PFSK-1 (cell line): Measurements from ENCODE around the gene TMPRSS11A.

Source experiments
- FOXP2 ChIP-seq: optimal IDR thresholded peaks from 2 replicates; pipeline ENCODE3; 2011; ENCODE audit warnings: borderline replicate concordance, control low read depth, inconsistent platforms; ENCODE audit not compliant: insufficient read depth; ENCODE audit errors: extremely low read length, extremely low read depth
- POLR2AphosphoS5 ChIP-seq: IDR thresholded peaks from 2 replicates; pipeline ENCODE4 v1.6.1; 2012; ENCODE audit warnings: low read depth, mild to moderate bottlenecking, control low read depth, low read length, moderate library complexity
- TAF1 ChIP-seq: IDR thresholded peaks from 2 replicates; pipeline ENCODE4 v1.6.1; 2012; ENCODE audit warnings: low read length, control low read depth, borderline replicate concordance; ENCODE audit not compliant: insufficient read depth
- TF ChIP-seq, protein P1 (sequence below), 2 experiments: IDR thresholded peaks; 2 replicates each; pipeline versions ENCODE4 v1.6.1 to v1.8.0; 2011 to 2012; ENCODE audit warnings: low read depth in 2 of 2, low read length in 2 of 2, control low read depth in 1 of 2, inconsistent platforms in 1 of 2, mild to moderate bottlenecking in 1 of 2, moderate library complexity in 1 of 2; ENCODE audit not compliant: insufficient read depth in 1 of 2

DNA sequence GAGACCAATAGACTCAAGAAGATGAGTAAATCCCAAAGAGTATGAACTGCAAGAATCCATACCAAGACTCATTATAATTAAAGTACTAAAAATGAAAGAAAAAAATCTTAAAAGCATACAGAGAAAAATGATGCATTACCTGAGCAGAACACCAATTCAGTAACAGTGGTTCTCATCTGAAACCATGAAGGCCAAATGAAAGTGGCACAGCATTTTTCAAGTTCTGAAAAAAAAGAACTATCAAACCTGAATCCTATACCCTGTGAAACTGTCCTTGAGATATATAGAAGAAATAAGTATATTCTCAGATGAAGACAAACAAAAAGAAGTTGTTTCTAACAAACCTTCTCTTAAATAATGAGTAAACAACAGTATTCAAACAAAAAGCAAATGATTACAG lies 39.6 kb upstream of the TMPRSS11A start:
- TF ChIP-seq FOXP2 (no peak), POLR2AphosphoS5 (no peak), TAF1 (no peak)
- TF ChIP-seq, protein P1, sequence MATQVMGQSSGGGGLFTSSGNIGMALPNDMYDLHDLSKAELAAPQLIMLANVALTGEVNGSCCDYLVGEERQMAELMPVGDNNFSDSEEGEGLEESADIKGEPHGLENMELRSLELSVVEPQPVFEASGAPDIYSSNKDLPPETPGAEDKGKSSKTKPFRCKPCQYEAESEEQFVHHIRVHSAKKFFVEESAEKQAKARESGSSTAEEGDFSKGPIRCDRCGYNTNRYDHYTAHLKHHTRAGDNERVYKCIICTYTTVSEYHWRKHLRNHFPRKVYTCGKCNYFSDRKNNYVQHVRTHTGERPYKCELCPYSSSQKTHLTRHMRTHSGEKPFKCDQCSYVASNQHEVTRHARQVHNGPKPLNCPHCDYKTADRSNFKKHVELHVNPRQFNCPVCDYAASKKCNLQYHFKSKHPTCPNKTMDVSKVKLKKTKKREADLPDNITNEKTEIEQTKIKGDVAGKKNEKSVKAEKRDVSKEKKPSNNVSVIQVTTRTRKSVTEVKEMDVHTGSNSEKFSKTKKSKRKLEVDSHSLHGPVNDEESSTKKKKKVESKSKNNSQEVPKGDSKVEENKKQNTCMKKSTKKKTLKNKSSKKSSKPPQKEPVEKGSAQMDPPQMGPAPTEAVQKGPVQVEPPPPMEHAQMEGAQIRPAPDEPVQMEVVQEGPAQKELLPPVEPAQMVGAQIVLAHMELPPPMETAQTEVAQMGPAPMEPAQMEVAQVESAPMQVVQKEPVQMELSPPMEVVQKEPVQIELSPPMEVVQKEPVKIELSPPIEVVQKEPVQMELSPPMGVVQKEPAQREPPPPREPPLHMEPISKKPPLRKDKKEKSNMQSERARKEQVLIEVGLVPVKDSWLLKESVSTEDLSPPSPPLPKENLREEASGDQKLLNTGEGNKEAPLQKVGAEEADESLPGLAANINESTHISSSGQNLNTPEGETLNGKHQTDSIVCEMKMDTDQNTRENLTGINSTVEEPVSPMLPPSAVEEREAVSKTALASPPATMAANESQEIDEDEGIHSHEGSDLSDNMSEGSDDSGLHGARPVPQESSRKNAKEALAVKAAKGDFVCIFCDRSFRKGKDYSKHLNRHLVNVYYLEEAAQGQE (IDR thresholded peaks at IDR 0.05; ENCODE audit: insufficient read depth in 1 of 2, low read depth in 2 of 2, low read length in 2 of 2) = no peak
